Spleen (tissue), 11 donors: Measurements from ENCODE around the gene RSAD1. TPM values are rescaled to one million over a fixed set of nuclear protein-coding genes. Genes with fewer than 3 reads are reported as not detected.

Experiments
- DNase-seq: peaks from one replicate; pipeline ENCODE4 v3.0.0-alpha.2; 2020
- H3K27ac ChIP-seq, 8 donors: fragments of 200-600 bp; sonication (generic) in 7 of 8; 1 replicate in 4 of 8; 2 replicates in 4 of 8; pipeline versions ENCODE4 v1.5.0 to v1.8.0; 2016 to 2021; ENCODE audit warnings: inconsistent platforms in 4 of 8, mild to moderate bottlenecking in 4 of 8, moderate library complexity in 1 of 8
- H3K27me3 ChIP-seq, 7 donors: fragments of 200-600 bp; sonication (generic) in 6 of 7; replicated peaks in 1 of 7; 1 replicate in 4 of 7; 2 replicates in 3 of 7; pipeline versions ENCODE4 v1.5.0 to v1.8.0; 2016 to 2021; ENCODE audit warnings: inconsistent platforms in 3 of 7, mild to moderate bottlenecking in 1 of 7
- H3K36me3 ChIP-seq, 6 donors: fragments of 200-600 bp; sonication (generic) in 5 of 6; 1 replicate in 4 of 6; 2 replicates in 2 of 6; pipeline versions ENCODE4 v1.5.0 to v1.8.0; 2016 to 2021; ENCODE audit warnings: inconsistent platforms in 2 of 6
- H3K4me1 ChIP-seq, 6 donors: fragments of 200-600 bp; sonication (generic) in 5 of 6; 1 replicate in 3 of 6; 2 replicates in 3 of 6; pipeline versions ENCODE4 v1.5.0 to v1.8.0; 2016 to 2021; ENCODE audit warnings: inconsistent platforms in 3 of 6
- H3K4me3 ChIP-seq, 8 donors: fragments of 200-600 bp; sonication (generic) in 7 of 8; 1 replicate in 4 of 8; 2 replicates in 4 of 8; pipeline versions ENCODE4 v1.5.0 to v1.8.0; 2016 to 2021; ENCODE audit warnings: inconsistent platforms in 4 of 8, mild to moderate bottlenecking in 4 of 8, moderate library complexity in 2 of 8
- H3K9me3 ChIP-seq, 8 donors: fragments of 200-600 bp; sonication (generic) in 7 of 8; 1 replicate in 4 of 8; 2 replicates in 4 of 8; pipeline versions ENCODE4 v1.5.0 to v1.8.0; 2016 to 2021; ENCODE audit warnings: inconsistent platforms in 4 of 8
- POLR2A ChIP-seq, 3 donors: fragments of 450-650 bp; IDR thresholded peaks; one replicate each; pipeline ENCODE4 v1.5.1; 2017; ENCODE audit warnings: antibody characterized with exemption in 3 of 3, mild to moderate bottlenecking in 1 of 3
- POLR2AphosphoS5 ChIP-seq, 3 donors: sonication (generic); formaldehyde crosslinking; IDR thresholded peaks; one replicate each; pipeline ENCODE4 v1.5.1; 2017; ENCODE audit warnings: antibody characterized with exemption in 3 of 3
- WGBS, 5 donors: extraction: QIAGEN DNeasy Blood & Tissue Kit in 3 of 5; methylation state at CpG; one replicate each; pipeline versions ENCODE4 v1.1.5 to v1.1.7; 2013 to 2018; 5-methylcytosine and 5-hydroxymethylcytosine counted together
- intact Hi-C: fragments of 100-400 bp; cut with DNase I; formaldehyde crosslinking; loops from one replicate; pipeline ENCODE4 v1.15.0; 2023; ENCODE audit warnings: low total_unique reads
- polyA plus RNA-seq, 3 donors: library from polyadenylated mRNA; stranded (reverse); fragments of 200-250 nt; gene quantifications; one replicate each; pipeline ENCODE4 v1.2.1, GENCODE V29; 2013
- total RNA-seq, 7 donors: library from RNA; depleted of rRNA in 3 of 7; stranded (reverse); fragments of >200 nt in 3 of 7; fragmentation: NEBNext Ultra II Directional in 4 of 7; extraction: Animal tissue kit (Norgen Biotek cat#: 25700) in 4 of 7; gene quantifications; one replicate each; pipeline versions ENCODE4 v1.1.0 to v1.2.1, GENCODE V29; 2016 to 2021
- TF ChIP-seq, protein P1 (sequence below), 11 experiments: fragments of 200-600 bp in 7 of 11; fragments of 450-650 bp in 4 of 11; sonication (generic) in 4 of 11; IDR thresholded peaks in 8 of 11; conservative IDR thresholded peaks in 3 of 11; 1 replicate in 7 of 11; 2 replicates in 4 of 11; pipeline versions ENCODE4 v1.4.0 to v1.8.0; 2016 to 2021; ENCODE audit warnings: antibody characterized with exemption in 11 of 11, inconsistent platforms in 4 of 11, mild to moderate bottlenecking in 1 of 11
- donor health status: healthy with polysubstance abuse.
- donor health status: DM: no; HTN: no; CAD: no; lungs with moderate emphysema.
- donor health status: DM: no; HTN: no; CAD: no.
- donor health status: Bipolar disorder and iron deficiency.
- donor health status: healthy.
- donor health status: DM: no; HTN: no; CAD: no.
- donor health status: DM: yes; HTN: yes; CAD: no.

Gene RSAD1
- total and polyA plus RNA-seq, 10 donors = 24.1 to 56.2 (median 38.8) TPM

DNA sequence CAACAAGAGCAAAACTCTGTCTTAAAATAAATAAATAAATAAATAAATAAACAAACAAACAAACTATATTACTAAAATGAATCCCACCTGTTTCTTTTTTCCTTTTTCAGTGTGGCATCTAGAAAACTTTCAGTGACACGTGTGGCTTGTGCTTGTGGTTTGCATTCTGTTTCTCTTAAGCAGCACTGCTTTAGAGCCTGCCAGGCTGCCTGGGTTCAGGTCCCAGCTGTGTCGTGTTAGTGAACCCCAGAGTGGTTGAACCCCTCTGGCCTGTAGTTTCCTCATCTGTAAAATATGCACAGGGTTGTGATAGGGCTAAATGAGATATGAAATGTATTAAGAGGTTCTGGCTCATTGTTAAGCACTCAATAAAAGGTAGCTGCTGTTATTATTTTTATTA lies 41.8 kb downstream of the RSAD1 start:
- intact Hi-C loops = no loop called here
- H3K9me3 ChIP-seq = no peaks in the 10 kb centered on the region
- no peak for DNase-seq

DNA sequence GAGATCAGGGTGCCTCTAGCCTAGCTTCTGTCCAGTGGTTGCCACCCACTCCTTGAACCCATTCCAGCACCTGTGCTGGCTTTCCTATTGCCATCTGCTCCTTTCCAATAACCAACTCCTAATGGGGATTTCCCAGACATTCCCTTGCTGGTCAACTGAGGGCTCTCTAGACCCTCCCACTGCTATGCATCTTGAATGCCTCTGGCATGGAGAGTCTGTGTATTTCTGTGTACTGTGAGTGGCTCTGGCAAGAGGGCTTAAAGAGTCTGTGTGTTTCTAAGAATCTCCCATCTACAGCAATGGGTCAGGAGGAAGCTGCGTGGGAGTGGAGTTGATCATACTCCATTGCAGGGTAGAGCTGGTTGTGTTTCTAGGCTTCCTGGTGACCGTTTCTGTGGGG lies 42.9 kb downstream of the RSAD1 start:
- Histone ChIP-seq H3K27me3 (no peaks in the 10 kb centered on the region), H3K4me3 (no peak overlapping the region), H3K36me3 (no peaks in the 10 kb centered on the region), H3K4me1 (no peaks in the 10 kb centered on the region), H3K27ac (no peak overlapping the region), H3K9me3 (no peaks in the 10 kb centered on the region)
- intact Hi-C loops = no loop called here
- no peak for DNase-seq
- TF ChIP-seq POLR2A (IDR thresholded peaks at IDR 0.05) (no peak), POLR2AphosphoS5 (IDR thresholded peaks at IDR 0.05) (no peak)
- TF ChIP-seq, protein P1, sequence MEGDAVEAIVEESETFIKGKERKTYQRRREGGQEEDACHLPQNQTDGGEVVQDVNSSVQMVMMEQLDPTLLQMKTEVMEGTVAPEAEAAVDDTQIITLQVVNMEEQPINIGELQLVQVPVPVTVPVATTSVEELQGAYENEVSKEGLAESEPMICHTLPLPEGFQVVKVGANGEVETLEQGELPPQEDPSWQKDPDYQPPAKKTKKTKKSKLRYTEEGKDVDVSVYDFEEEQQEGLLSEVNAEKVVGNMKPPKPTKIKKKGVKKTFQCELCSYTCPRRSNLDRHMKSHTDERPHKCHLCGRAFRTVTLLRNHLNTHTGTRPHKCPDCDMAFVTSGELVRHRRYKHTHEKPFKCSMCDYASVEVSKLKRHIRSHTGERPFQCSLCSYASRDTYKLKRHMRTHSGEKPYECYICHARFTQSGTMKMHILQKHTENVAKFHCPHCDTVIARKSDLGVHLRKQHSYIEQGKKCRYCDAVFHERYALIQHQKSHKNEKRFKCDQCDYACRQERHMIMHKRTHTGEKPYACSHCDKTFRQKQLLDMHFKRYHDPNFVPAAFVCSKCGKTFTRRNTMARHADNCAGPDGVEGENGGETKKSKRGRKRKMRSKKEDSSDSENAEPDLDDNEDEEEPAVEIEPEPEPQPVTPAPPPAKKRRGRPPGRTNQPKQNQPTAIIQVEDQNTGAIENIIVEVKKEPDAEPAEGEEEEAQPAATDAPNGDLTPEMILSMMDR (IDR thresholded peaks at IDR 0.05 in 8 of 11, conservative IDR thresholded peaks at IDR 0.05 in 3 of 11) = no peak
- 66 to 86% (median 72%) methylated on average over 2 of the region's 2 CpGs for whole genome bisulfite sequencing, 5 donors

More for the DNA sequence above, 41.8 kb downstream of the RSAD1 start:
- H3K27ac ChIP-seq = no peak overlapping the region
- no peaks in the 10 kb centered on the region for H3K4me1 ChIP-seq
- no peaks in the 10 kb centered on the region for H3K36me3 ChIP-seq
- WGBS, 5 donors = 69 to 76% (median 71%) methylated on average over 2 of the region's 2 CpGs
- TF ChIP-seq, protein P1 (IDR thresholded peaks at IDR 0.05 in 8 of 11, conservative IDR thresholded peaks at IDR 0.05 in 3 of 11) = no peak
- TF ChIP-seq POLR2A (IDR thresholded peaks at IDR 0.05) = no peak
- TF ChIP-seq POLR2AphosphoS5 (IDR thresholded peaks at IDR 0.05) = no peak
- no peaks in the 10 kb centered on the region for H3K27me3 ChIP-seq
- H3K4me3 ChIP-seq = no peak overlapping the region

DNA sequence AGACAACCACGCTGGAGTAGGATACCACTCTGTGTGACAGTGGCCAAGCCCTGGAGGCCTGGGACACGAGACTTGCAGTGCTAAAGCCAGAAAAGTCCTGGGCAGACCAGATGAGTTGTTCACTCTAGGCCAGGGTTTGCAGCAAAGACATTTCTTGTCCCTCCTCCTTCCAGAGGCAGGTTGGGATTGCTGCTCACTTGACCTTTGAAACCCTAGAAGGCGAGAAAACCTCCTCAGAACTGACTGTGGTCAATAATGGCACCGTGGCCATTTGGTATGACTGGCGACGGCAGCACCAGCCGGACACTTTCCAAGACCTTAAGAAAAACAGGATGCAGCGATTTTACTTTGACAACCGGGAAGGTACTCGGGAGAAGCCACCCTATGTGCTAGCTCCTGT lies 44.1 kb downstream of the RSAD1 start:
- intact Hi-C loops = no loop called here
- WGBS, 5 donors = 90 to 94% (median 91%) methylated on average over 9 to 10 of the region's 10 CpGs
- no peak for DNase-seq

DNA sequence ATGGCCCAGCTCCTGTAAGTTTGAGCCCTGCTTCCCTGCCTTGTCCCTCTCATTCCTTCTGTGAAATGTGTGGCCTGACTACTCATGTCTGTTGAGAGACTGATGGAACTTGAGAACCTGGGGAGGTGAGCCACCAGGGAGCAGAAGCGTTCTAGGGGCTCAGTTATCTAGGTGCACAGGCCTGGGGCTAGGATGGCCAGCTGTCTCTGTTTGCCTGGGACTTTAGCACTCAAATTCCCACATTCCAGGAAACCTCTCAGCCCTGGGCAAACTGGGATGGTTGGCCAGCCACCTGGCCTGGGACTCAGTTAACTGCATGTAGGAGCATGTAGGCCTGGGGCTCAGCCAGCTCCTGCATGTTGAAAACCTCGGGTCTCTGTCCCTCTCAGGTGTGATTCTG lies 44.5 kb downstream of the RSAD1 start:
- WGBS, 5 donors = 74 to 94% (median 86%) methylated on average over 2 of the region's 2 CpGs
- Histone ChIP-seq H3K27ac (no peak overlapping the region), H3K36me3 (no peaks in the 10 kb centered on the region), H3K27me3 (peaks cover 0 to 7% (median 0%) of the 10 kb centered on the region in 7 donors), H3K9me3 (no peaks in the 10 kb centered on the region), H3K4me1 (no peaks in the 10 kb centered on the region), H3K4me3 (no peak overlapping the region)
- no peak for DNase-seq
- intact Hi-C loops = no loop called here
- TF ChIP-seq POLR2A (IDR thresholded peaks at IDR 0.05) (no peak), POLR2AphosphoS5 (IDR thresholded peaks at IDR 0.05) (no peak)
- TF ChIP-seq, protein P1 (IDR thresholded peaks at IDR 0.05 in 8 of 11, conservative IDR thresholded peaks at IDR 0.05 in 3 of 11) = no peak

More for the DNA sequence above, 44.1 kb downstream of the RSAD1 start:
- Histone ChIP-seq H3K36me3 (no peaks in the 10 kb centered on the region), H3K9me3 (no peaks in the 10 kb centered on the region), H3K4me3 (no peak overlapping the region), H3K27ac (no peak overlapping the region), H3K27me3 (peaks cover 0 to 2% (median 0%) of the 10 kb centered on the region in 7 donors), H3K4me1 (no peaks in the 10 kb centered on the region)
- TF ChIP-seq POLR2AphosphoS5 (IDR thresholded peaks at IDR 0.05) (no peak), POLR2A (IDR thresholded peaks at IDR 0.05) (no peak)
- TF ChIP-seq, protein P1 (IDR thresholded peaks at IDR 0.05 in 8 of 11, conservative IDR thresholded peaks at IDR 0.05 in 3 of 11) = no peak
